NCI-H146 treated with DMSO at 0.1 percent for 48 hours (cell line): ENCODE results near the gene WSB2.
"Not testable (repeated sequence)": the region's sequence is repeated elsewhere in the genome, so short reads cannot be mapped to it uniquely, and the experiment has no call there.

ENCODE experiments used
- DNase-seq: peaks from one replicate; lab custom pipeline; 2025; ENCODE audit not compliant: unreplicated experiment; lab: John Stamatoyannopoulos, UW

Gene WSB2

DNA sequence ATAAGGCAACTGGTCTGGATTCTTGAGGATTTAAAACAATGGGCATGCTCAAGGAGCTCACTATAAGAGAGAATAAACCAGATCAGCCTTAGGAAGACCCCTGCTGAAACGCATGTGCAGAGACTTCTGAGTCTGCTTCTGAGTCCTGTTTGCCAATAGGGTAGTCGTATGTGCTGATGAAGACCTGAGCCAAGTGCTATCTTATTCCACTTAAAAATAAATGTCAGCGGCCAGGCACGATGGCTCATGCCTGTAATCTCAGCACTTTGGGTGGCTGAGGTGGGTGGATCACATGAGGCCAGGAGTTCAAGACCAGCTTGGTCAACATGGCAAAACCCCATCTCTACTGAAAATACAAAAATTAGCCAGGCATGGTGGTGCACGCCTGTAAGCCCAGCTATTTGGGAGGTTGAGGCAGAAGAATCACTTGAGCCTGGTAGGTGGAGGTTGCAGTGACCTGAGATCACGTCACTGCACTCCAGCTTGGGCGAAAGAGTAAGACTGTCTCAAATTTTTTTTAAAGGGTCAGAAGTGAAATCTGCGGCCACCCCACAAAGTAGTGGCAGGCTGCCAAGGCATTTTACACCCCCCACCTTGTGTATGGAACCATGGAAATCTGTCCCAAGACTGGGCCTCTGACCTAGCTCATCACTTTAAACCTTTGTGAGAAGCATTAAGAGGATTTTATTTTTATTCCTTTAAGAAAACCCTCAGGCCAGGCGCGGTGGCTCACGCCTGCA, 24.1 kb downstream of the WSB2 start:
- DNase-seq, result no peak

DNA sequence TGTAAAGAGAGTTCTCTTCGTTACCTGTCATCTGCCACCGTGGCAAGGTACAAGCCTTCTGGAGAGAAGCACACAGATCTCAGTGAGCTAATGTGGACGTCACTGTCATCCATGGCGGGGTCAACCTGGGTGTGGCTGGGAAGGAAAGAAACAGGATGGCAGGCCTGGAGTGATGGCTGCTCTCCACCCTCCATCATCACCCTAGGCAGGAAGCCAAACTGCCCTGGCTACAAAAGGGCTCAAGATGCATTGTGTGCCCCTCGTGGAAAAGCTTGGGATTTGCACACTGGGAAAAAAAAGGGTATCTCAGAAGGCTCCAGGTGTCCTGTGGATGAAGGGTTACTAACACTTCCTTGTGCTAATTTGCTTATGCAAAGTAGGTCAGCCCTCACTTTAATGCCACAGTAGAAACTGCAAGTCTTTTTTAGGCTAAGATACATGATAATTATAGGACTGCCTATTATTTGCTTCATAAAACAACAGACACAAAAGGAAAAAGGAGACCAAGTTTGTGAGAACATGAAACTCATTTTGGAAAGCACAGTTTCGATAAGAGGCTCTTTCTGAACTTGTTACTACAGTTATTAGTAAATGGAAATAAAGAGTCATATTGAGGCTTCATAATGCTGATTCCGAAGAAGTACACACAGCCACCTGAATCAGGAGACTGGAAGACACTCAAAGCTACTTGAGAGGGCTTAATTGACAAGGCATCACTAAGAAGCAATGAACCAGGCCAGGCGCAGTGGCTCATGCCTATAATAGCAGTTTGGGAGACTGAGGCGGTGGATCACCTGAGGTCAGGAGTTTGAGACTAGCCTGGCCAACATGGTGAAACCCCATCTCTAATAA, 25.6 kb downstream of the WSB2 start:
- DNase-seq, result no peak

DNA sequence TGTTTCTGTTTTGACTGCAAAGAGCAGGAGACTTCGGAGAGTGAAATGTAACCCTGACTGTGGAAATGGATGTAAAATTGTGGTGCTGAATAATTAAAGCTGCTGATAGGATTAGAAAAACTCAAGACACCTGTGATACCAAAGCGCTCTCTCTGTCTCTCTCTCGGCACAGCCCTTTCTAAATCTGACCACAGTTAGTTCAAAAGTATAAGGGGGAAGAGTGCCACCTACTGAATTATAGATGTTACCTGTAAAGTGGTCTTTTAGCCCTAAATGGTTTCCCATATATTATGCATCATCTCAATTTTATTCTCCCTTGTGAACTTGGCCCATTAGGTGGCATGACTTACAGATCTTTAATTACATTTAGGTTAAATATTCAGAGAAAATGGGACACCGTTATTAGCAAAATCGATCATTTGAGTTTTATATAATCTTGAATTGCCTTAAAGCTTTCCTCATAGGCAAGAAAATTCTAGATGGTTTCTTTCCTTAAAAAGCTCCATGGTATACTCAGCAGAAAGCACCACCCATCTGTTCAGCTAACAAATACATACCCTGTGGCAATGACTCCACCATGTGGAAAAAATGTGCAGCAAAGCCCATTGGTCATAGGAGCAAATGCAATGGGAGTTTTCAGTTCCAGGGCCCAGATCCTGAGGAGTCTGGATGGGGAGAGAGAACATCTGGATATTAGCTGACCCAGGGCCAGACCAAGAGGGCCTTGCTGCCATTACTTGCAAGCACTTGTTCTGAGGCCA, 26.4 kb downstream of the WSB2 start:
- no peak for DNase-seq

DNA sequence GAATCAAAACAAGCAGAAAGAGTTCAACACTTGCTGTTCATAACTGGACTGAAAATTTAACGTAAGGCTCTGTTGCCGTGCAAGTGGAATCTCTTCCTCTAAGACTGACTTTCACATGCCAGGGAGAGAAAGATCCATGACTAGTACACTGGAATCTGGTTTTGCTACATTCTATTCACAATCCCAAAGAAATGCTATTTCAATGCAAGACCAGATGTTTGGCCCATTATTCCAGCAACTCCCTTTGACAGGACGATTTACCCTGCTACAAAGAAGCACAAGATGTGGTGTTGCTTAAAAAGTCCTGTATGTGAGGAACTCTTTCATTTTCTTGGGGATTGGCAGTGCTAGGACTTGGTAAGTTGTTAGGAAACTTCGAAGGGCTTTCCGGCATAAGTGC, 27.1 kb downstream of the WSB2 start:
- no peak for DNase-seq

DNA sequence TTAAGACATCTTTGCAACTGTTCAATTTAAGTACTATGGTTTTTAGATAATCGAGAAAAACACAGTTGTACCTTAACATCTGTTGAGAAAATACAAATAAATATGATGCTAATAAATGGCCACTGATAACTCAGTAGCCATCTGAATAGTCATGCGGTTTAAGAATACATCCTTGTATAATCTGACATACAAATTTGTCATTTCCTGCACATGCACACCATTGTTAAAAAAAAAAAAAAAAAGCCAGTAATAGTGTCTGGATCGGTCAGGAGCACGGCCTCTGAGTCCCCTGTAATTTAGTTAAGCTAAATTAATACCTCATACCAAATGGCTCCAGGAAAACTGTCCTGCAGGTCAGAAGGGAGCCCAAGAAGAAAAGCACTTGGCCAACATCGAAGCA, 27.7 kb downstream of the WSB2 start:
- no peak for DNase-seq

DNA sequence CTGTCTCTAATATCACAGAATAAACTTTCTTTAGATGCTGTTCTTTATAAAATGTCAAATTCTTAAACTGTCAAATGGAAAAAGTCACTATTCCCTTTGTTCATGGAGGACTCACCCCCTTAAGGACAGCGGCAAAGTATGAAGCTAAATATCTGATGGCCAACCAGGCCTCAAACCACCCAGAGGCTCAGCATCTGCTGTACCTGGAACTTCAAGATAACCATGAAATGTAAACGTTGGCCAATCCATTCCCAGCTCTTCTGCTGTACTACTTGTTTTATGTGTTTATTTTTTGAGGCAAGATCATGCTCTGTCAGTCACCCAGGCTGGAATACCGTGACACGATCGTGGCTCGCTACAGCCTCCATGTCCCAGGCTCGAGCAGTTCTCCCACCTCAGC, 28.8 kb downstream of the WSB2 start:
- DNase-seq, result no peak

DNA sequence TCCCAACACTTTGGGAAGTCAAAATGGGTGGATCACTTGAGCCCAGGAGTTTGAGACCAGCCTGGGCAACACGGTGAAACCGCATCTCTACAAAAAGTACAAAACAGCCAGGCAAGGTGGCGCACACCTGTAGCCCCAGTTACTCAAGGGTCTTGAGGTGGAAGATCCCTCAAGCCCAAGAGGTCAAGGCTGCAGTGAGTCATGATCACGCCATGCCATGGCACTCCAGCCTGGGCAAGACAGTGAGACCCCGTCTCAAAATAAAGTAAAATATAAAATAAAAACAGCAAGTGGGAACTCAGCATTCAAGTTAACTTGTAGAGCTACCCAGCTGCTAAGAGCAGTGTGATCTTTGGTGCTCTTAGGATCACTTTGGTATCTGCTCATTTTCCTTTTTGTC, 31.8 kb downstream of the WSB2 start:
- no peak for DNase-seq

DNA sequence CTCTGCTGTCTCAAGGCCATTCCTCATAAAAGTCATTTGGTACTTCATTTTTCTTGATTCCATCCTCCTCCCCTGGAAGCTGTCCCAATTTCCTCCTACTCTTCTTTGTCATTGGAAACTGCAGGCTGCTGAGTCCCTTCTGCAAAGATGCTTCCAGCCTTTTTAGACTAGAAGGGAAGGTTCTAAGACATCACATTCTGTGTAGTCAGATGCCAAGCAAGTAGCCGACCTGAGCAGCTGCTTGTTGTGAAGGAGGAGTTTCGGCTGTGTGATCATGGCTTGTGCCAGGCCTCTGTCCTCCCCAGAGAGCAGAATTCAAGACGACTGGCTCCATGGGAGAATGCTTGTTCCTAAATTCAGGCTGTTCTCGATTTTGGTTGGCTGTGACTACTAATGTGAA, 35.8 kb downstream of the WSB2 start:
- no peak for DNase-seq

DNA sequence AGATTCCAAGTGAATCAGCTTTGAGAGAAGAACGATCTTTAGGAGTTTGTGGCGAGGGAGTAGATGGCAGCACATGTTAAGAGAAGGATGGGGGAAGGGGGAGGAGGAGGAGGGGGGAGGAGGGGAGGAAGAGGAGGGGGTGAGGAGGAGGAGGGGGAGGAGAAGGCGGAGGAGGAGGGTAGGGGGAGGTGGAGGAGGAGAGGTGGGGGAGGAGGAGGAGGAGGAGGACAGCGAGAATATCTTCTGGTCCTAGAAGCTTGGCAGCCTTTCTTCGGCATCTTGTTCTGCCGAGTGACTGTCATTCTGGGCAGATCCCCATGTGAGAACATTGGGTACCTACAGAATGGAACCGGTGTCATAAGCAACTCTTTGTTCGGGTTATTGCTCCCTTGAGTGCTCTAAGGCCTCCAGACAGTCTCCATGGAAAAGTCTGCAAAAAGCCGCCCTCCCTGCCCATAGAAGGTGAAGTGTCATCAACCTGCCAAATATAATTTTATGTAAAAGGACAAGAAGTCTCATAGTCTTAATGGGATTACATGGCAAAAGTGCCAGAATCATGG, 37.6 kb downstream of the WSB2 start:
- no peak for DNase-seq

DNA sequence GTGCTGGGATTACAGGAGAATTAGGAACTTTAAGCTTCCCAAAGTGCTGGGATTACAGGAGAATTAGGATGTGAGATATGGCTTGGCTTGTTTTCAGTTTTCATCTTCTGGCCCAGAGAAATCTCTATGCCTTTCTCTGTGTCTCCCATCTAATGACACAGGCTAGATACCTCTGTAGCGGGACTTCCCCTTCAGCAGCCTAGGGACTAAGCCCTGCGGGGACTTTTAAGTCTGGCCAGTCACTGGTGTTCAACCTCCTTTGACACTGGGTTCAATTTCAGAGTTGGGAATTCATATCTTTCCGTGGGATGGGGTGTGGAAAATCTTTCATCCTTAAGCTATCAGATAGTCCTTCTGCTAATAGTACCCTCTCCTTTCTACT, 38.3 kb downstream of the WSB2 start:
- no peak for DNase-seq

DNA sequence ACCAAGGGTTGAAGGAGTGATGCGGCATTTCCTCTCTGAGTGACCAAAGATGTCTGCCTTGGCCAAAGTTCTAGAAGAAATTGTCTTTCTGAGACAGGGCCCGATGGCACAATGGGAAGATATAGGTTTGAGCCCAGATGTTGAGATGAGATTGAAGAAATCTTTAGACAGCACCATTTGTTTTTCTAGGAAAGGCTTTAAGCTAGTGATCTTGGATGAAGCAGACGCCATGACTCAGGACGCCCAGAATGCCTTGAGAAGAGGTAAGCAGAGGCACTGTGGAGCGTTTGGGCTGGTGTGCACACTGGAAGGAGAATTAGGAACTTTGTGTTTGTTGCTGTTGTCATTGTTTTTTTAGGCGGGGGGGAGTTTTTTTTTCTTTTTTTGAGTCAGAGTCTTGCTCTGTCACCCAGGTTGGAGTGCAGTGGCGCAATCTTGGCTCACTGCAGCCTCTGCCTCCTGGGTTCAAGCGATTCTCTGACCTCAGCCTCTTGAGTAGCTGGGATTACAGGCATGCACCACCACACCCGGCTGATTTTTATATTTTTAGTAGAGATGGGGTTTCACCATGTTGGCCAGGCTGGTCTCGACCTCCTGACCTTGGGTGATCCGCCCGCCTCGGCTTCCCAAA, 38.8 kb downstream of the WSB2 start:
- DNase-seq, result not testable (repeated sequence)

DNA sequence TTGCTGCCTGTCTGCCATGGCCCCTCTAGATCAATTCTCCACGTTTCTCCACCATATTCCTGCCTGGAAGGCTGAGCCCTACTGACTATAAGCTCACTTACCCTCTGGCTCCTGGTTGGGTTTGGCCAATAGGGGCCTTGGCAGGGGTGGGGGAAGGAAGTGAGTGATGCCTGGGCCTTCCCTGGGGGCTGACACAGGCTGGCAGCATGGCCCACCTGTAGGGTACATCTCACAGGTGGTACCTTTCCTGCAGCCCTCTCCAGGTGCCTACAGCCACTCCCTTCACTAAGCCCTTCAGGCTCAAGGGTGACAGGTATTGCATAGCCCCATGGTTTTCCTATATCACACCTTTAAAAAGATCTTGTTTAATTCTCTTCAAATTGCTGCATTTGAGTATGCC, 40.9 kb downstream of the WSB2 start:
- DNase-seq, result no peak

DNA sequence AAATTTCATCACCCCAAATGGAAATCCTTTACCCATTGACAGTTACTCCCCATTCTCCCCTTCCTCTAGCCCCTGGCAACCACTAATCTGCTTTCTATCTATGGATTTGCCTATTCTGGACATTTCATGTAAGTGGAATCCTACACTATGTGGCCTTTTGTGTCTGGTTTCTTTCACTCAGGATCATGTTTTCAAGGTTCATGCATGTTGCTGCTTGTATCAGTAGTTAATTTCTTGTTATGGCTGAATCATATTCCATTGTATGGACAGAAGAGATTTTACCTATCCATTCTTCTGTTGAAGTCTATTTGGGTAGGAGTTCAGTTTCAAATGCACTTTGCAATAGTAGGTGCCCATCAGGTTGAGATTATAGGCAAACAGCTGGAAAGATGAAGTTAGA, 43.1 kb downstream of the WSB2 start:
- DNase-seq, result no peak

DNA sequence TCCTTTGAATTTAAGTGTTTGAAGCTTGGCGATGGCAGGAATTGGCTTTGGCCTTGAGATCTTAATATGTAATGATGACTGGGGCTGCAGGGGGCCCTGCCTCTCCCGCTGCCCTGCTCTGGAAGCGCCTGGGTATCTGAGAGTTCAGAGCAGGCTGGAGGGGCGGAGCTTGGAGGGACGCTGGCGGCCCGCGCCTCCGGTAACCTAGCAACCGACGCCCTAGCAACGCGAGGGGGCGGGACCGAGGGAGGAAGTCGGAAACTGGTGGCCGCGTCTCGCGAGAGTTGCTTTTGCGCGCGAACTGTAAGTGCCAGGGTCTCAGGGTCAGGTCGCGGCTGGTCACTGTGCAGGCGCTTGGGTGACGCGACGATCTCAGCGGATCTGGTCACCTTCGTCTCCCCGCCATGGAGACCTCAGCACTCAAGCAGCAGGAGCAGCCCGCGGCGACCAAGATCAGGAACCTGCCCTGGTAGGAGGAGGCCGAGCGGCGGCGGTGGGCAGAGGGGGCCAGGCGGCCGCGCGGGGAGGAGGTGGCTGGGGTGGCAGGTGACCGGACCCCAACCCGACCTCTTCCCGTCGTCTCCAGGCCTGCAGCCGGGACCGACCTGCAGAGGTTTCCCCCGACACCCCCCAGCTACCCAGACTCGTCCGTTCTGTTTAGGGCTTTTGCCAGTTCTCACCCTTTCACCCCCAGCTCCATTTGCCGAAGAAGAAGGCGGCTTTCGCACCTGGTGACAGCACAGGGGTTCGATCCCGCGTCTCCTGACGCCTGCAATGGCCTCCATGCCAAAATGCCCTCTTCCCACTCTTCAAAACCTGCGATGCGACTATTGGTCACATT, 44.3 kb downstream of the WSB2 start, which contains the start of gene RFC5:
Gene RFC5, plus strand, starts transcription at position 280 of the 841 bp plus-strand sequence. Its CDS starts 125 bp downstream, at position 405.
- peak; percentile 96 for DNase-seq

DNA sequence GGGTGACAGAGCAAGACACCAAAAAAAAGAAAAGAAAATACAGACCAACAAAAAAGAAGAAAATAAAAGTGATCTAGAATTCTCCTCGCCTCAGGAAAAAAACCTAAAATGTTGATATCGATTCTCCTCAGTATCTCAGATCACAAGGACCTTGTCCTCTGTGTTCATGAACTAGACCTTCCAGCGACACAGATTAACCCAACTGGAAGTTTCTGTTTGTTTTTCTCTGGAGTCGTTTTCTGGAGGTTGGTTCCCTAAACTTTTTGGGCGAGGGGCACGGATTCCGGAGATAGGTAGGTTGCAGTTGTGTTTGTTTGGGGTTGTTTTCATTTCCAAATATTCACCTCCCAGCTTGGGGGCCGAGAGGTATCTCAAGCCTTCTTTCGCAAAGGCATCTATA, 45.0 kb downstream of the WSB2 start:
- DNase-seq, result no peak

DNA sequence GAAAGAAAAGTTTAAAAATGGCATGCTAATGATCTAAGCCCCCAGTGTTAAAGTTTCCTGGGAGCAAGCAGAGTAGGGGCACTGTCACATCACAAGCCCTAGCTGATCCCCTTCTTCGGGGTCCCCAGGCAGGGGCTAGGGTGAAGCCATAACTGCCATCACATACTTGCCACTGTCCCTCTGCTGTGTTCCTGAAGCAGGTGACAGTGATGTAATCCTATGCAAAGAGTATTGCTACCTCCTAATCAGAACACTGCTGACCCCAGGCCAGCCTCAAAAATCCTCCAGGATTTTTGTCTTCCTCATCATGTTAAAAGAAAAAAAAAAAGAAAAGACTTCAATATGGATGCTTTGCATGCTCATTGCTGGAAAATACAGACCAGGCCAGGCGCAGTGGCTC, 45.7 kb downstream of the WSB2 start:
- DNase-seq, result no peak

DNA sequence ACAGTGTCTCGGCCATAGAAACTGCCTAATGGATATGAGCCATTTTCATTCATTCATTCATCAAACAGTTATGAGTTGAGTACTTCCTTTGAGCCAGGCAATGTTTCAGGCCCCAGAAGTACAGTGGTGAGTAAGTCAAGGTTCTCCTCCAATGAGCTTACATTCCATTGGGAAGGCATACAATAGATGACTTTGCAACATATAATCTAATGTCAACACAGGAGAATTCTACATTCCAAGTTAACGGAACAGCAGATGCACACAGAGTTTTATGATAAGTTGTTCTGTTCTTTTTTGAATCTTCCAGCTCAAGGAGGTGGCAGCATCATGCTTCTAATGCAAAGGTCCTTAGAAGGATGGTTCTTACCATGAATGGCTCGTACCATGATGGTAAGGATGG, 47.7 kb downstream of the WSB2 start:
- DNase-seq, result no peak

DNA sequence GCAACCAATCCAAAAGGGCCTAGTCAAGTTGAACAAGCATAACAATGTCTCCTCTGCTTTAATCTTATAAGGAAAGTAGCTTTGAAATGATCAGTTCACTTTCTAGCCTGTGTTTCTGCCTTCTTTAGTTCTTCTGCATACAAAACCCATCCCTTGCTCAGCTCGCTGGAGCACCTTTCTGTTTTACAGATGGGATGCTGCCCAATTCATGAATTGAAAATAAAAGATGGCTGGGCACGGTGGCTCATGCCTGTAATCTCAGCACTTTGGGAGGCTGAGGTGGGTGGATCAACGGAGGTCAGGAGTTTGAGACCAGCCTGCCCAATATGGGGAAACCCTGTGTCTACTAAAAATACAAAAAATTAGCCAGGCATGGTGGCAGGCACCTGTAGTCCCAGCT, 49.0 kb downstream of the WSB2 start:
- no peak for DNase-seq

DNA sequence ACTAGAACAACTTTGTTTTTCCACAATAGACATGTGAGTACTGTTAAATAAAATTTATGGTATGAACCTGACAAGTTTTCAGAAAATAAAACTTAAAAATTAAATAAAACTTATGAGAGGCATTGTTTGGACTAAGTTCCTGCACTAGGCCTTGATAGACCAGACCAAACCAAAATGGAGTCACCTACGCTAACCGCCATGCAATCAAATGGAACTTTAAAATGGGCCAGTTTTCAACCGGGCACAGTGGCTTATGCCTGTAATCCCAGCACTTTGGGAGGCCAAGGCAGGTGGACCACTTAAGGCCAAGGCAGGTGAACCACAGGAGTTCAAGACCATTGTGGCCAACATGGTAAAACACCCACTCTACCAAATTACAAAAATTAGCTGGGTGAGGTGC, 49.6 kb downstream of the WSB2 start:
- no peak for DNase-seq

DNA sequence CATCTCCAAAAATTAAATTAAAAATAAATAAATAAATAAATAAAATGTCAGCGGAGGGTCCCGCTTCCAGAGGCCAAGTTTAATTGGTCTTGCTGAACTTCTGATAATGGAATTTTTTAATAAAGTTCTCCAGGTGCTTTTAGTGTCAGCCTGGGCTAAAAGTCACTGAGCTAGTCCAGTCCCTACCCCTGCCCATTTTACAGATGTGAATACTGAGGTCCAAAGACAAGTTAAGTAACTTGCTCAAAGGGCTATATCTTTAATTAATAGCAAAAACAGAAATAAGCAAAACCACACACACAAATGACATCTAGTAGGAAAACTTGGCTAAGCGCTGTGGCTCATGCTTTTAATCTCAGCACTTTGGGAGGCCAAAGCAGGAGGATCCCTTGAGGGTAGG, 50.1 kb downstream of the WSB2 start:
- DNase-seq, result no peak
